Tibial artery (tissue), 4 donors: Measurements from ENCODE around the gene CPED1.

Source experiments
- DNase-seq, 2 donors: peaks; one replicate each; pipeline ENCODE4 v3.0.0-alpha.2; 2019
- H3K27ac ChIP-seq, 2 donors: fragments of 200-600 bp; sonication (generic) in 1 of 2; 1 replicate in 1 of 2; 2 replicates in 1 of 2; pipeline ENCODE4 v1.5.1; 2018 to 2019; ENCODE audit warnings: mild to moderate bottlenecking in 1 of 2
- H3K27me3 ChIP-seq, 2 donors: fragments of 200-600 bp; sonication (generic) in 1 of 2; one replicate each; pipeline versions ENCODE4 v1.5.1 to v1.6.0; 2016 to 2019
- H3K36me3 ChIP-seq, 3 donors: fragments of 200-600 bp; sonication (generic) in 2 of 3; one replicate each; pipeline ENCODE4 v1.5.1; 2016 to 2019; ENCODE audit warnings: mild to moderate bottlenecking in 2 of 3
- H3K4me1 ChIP-seq, 4 donors: fragments of 200-600 bp; sonication (generic) in 2 of 4; 1 replicate in 3 of 4; 2 replicates in 1 of 4; pipeline ENCODE4 v1.5.1; 2016 to 2019
- H3K4me3 ChIP-seq, 2 donors: fragments of 200-600 bp; sonication (generic) in 1 of 2; 1 replicate in 1 of 2; 2 replicates in 1 of 2; pipeline ENCODE4 v1.5.1; 2018 to 2019; ENCODE audit warnings: mild to moderate bottlenecking in 2 of 2
- H3K9me3 ChIP-seq, 3 donors: fragments of 200-600 bp; sonication (generic) in 1 of 3; one replicate each; pipeline ENCODE4 v1.5.1; 2016 to 2019
- CTCF ChIP-seq, 2 experiments: fragments of 200-600 bp in 1 of 2; fragments of 450-650 bp in 1 of 2; IDR thresholded peaks; one replicate each; pipeline ENCODE4 v1.5.1; 2017 to 2019; ENCODE audit warnings: antibody characterized with exemption in 2 of 2, mild to moderate bottlenecking in 1 of 2, moderate library complexity in 1 of 2
- intact Hi-C: fragments of 100-400 bp; cut with DNase I; formaldehyde crosslinking; loops from one replicate; pipeline ENCODE4 v1.15.0; 2023; ENCODE audit warnings: low total_unique reads

Gene CPED1

DNA sequence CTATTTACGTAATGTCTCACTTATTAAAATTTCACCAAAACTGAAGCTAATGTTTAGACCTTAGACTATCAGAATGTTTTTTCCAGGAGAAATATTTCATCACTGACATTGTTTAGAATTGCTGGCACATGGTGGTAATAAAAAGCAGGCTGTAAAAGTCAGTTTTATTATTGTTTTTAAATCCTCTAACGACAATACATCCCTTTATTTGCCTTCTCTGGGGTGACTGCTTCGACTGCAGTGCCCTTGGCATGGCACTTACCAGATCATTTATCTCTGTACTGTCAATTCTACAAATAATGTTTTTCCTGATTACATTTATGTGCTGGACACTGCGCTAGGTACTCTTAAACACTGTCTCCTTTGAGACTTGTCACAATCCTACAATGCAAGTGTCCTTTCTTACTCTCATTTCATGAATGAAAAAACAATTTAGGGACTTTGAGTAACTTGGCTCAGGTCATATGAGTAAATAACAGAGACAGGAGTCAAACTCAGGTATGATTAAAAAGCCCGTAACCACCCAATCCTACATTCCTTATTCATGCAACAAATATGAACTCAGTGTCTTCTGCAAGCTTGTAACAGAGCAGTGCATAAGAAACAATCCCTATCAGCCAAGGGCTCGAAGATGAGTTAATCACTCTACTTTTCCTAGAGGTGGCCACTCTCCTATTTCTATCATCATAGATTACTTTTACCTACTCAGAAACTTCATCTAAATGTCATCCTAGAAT, 43.5 kb upstream of the CPED1 start:
- no peak for TF ChIP-seq CTCF (IDR thresholded peaks at IDR 0.05)
- no peaks in the 10 kb centered on the region for H3K9me3 ChIP-seq
- DNase-seq, result no peak
- intact Hi-C loops, result no loop called here
- no peaks in the 10 kb centered on the region for H3K36me3 ChIP-seq
- H3K4me1 ChIP-seq, result peaks cover 0 to 3% (median 0%) of the 10 kb centered on the region in 4 donors
- H3K27me3 ChIP-seq, result no peaks in the 10 kb centered on the region
- no peak overlapping the region for H3K27ac ChIP-seq
- no peak overlapping the region for H3K4me3 ChIP-seq

GRCh38 chr7:120947980-120948379, 40.5 kb upstream of the CPED1 start:
- TF ChIP-seq CTCF (IDR thresholded peaks at IDR 0.05), result no peak
- H3K4me3 ChIP-seq, result no peak overlapping the region
- H3K36me3 ChIP-seq, result no peaks in the 10 kb centered on the region
- intact Hi-C loops, result no loop called here
- DNase-seq, result no peak
- peaks cover 0 to 17% (median 9%) of the 10 kb centered on the region in 4 donors for H3K4me1 ChIP-seq
- H3K27ac ChIP-seq, result no peak overlapping the region
- no peaks in the 10 kb centered on the region for H3K9me3 ChIP-seq
- H3K27me3 ChIP-seq, result no peaks in the 10 kb centered on the region

GRCh38 chr7:120949393-120949911, 39.1 kb upstream of the CPED1 start:
- no peaks in the 10 kb centered on the region for H3K27me3 ChIP-seq
- peak overlapping the region; percentile 94 to 95 for H3K27ac ChIP-seq
- DNase-seq, result no peak
- peak overlapping the region; percentile 62 to 70 for H3K4me3 ChIP-seq
- TF ChIP-seq CTCF (IDR thresholded peaks at IDR 0.05), result no peak
- peaks cover 6 to 10% (median 6%) of the 10 kb centered on the region in 3 donors for H3K36me3 ChIP-seq
- no peaks in the 10 kb centered on the region for H3K9me3 ChIP-seq
- intact Hi-C loops, result no loop called here
- H3K4me1 ChIP-seq, result peaks cover 0 to 23% (median 9%) of the 10 kb centered on the region in 4 donors

- TF ChIP-seq CTCF (IDR thresholded peaks at IDR 0.05), result no peak
- no peak for DNase-seq
- H3K4me1 ChIP-seq, result peaks cover 0 to 23% (median 9%) of the 10 kb centered on the region in 4 donors
- peaks cover 8 to 14% (median 12%) of the 10 kb centered on the region in 3 donors for H3K36me3 ChIP-seq
- H3K27ac ChIP-seq, result peak overlapping the region; percentile 94 to 95
- intact Hi-C loops, result no loop called here
- H3K9me3 ChIP-seq, result no peaks in the 10 kb centered on the region
- peak overlapping the region; percentile 62 to 70 for H3K4me3 ChIP-seq
- H3K27me3 ChIP-seq, result no peaks in the 10 kb centered on the region
These were observed 38.4 kb upstream of the CPED1 start for GRCh38 chr7:120949998-120950538.

- intact Hi-C loops, result no loop called here
- Histone ChIP-seq H3K4me1 (peaks cover 0 to 23% (median 9%) of the 10 kb centered on the region in 4 donors), H3K36me3 (peaks cover 15 to 21% (median 16%) of the 10 kb centered on the region in 3 donors), H3K27me3 (no peaks in the 10 kb centered on the region), H3K4me3 (peak within 1 kb of the TSS; percentile 62 to 70), H3K9me3 (no peaks in the 10 kb centered on the region), H3K27ac (peak within 1 kb of the TSS; percentile 94 to 95)
- no peak for TF ChIP-seq CTCF (IDR thresholded peaks at IDR 0.05)
- DNase-seq, result peak; percentile 97 to 99
These were observed 37.8 kb upstream of the CPED1 start, which contains the start of gene ING3 for GRCh38 chr7:120950539-120951308. Gene ING3, plus strand, starts transcription at chr7:120950777. Its CDS starts 120 bp downstream, at chr7:120950897.
